ENCODE results near the gene PKNOX2.

The PKNOX2 gene

GRCh38 chr11:125164422-125165110, at the start of gene PKNOX2:
PKNOX2 (plus strand) TSS chr11:125164751; CDS start chr11:125351306, 186,555 bp downstream.
- H3K4me1 Mint-ChIP-seq: peaks cover 12% of the 10 kb centered on the region
- peak within 1 kb of the TSS; percentile 80 for H3K4me3 Mint-ChIP-seq
- peaks cover 54% of the 10 kb centered on the region for H3K27me3 Mint-ChIP-seq
- H3K36me3 Mint-ChIP-seq (ENCODE audit: low read depth): no peaks in the 10 kb centered on the region
- DNase-seq: peak; percentile 74
- no peak within 1 kb of the TSS for H3K27ac Mint-ChIP-seq
- no peaks in the 10 kb centered on the region for H3K9me3 Mint-ChIP-seq
- peak; percentile 54 for ATAC-seq

DNA sequence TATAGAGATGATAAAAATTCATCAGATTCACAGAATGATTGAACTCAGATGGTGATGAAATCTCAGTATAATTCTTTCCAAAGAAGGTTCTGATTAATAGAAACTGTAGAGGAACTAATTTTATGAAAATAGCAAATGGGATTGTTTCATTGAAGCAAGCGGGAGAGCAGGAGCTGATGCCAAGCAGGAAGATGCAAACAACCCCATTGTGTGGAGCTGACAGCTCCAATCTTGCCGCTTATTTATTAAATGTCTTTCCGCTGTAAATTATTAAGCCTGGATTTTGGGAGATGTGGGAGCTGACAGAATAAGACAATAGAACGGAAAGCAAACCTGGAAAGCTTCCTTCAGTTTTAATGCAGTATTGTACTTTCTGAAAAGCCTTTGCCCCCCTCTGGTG, 47.1 kb upstream of the PKNOX2 start:
- H3K4me1 Mint-ChIP-seq: peaks cover 1% of the 10 kb centered on the region
- H3K27me3 Mint-ChIP-seq: peaks cover 17% of the 10 kb centered on the region
- ATAC-seq (no peak), DNase-seq (no peak)
- peaks cover 8% of the 10 kb centered on the region for H3K9me3 Mint-ChIP-seq
- H3K27ac Mint-ChIP-seq: no peak overlapping the region
- H3K36me3 Mint-ChIP-seq (ENCODE audit: low read depth): peaks cover 1% of the 10 kb centered on the region
- H3K4me3 Mint-ChIP-seq: no peak overlapping the region

GRCh38 chr11:125123194-125123946, 41.2 kb upstream of the PKNOX2 start:
- peaks cover 3% of the 10 kb centered on the region for H3K4me1 Mint-ChIP-seq

GRCh38 chr11:125123947-125124617, 40.5 kb upstream of the PKNOX2 start:
- no peak overlapping the region for H3K4me3 Mint-ChIP-seq
- peak; percentile 43 for DNase-seq

More at GRCh38 chr11:125123194-125123946, 41.2 kb upstream of the PKNOX2 start:
- no peak for DNase-seq
- ATAC-seq: no peak
- Mint-ChIP-seq H3K27ac (no peak overlapping the region), H3K27me3 (peaks cover 26% of the 10 kb centered on the region), H3K36me3 (ENCODE audit: low read depth) (no peaks in the 10 kb centered on the region), H3K9me3 (no peaks in the 10 kb centered on the region), H3K4me3 (no peak overlapping the region)

DNA sequence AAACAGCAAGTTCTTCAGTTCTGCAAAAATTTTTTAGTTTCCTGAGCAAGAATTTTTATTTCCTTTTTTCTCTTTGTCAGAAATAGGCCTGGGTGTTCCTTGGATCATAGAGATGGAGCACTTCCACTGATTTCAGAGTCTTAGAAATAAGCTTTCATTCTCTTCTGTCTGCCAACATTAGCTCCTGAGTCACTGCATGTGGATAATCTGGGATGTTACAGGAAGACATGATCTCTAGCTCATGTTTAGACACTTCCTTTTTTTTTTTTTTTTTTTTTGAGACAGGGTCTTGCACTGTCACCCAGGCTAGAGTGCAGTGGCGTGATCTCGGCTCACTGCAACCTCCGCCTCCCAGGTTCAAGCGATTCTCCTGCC, 39.9 kb upstream of the PKNOX2 start:
- no peak for ATAC-seq

More at GRCh38 chr11:125123947-125124617, 40.5 kb upstream of the PKNOX2 start:
- Mint-ChIP-seq H3K27ac (no peak overlapping the region), H3K36me3 (ENCODE audit: low read depth) (no peaks in the 10 kb centered on the region), H3K9me3 (no peaks in the 10 kb centered on the region), H3K27me3 (peaks cover 26% of the 10 kb centered on the region), H3K4me1 (peaks cover 3% of the 10 kb centered on the region)
- peak; percentile 40 for ATAC-seq

DNA sequence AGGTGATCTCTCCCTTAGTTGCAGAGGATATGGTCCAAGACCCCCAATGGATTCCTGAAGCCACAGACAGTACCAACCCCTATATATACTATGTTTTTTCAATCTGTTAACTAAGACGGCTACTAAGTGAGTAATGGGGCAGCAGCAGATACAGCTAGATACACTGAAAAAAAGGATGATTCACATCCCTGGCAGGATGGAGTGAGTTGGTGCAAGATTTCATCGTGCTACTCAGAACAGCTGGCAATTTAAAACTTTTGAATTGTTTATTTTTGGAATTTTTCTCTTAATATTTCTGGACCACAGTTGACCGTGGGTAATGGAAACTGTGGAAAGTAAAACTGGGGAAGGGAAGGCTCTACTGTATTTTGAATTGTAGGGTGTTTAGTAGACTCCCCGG, 36.1 kb upstream of the PKNOX2 start:
- Mint-ChIP-seq H3K36me3 (ENCODE audit: low read depth) (no peaks in the 10 kb centered on the region), H3K27me3 (peaks cover 43% of the 10 kb centered on the region), H3K27ac (no peak overlapping the region), H3K9me3 (no peaks in the 10 kb centered on the region), H3K4me3 (no peak overlapping the region), H3K4me1 (peaks cover 3% of the 10 kb centered on the region)
- ATAC-seq (no peak), DNase-seq (no peak)

More for the DNA sequence above, 39.9 kb upstream of the PKNOX2 start:
- H3K36me3 Mint-ChIP-seq (ENCODE audit: low read depth): no peaks in the 10 kb centered on the region
- no peak overlapping the region for H3K4me3 Mint-ChIP-seq
- DNase-seq: no peak
- H3K9me3 Mint-ChIP-seq: no peaks in the 10 kb centered on the region
- peaks cover 27% of the 10 kb centered on the region for H3K27me3 Mint-ChIP-seq
- no peak overlapping the region for H3K27ac Mint-ChIP-seq
- H3K4me1 Mint-ChIP-seq: peaks cover 3% of the 10 kb centered on the region

GRCh38 chr11:125129316-125129993, 35.1 kb upstream of the PKNOX2 start:
- no peaks in the 10 kb centered on the region for H3K4me1 Mint-ChIP-seq
- no peaks in the 10 kb centered on the region for H3K9me3 Mint-ChIP-seq
- no peak overlapping the region for H3K4me3 Mint-ChIP-seq
- ATAC-seq (no peak), DNase-seq (no peak)
- H3K36me3 Mint-ChIP-seq (ENCODE audit: low read depth): no peaks in the 10 kb centered on the region
- H3K27me3 Mint-ChIP-seq: peaks cover 48% of the 10 kb centered on the region
- H3K27ac Mint-ChIP-seq: no peak overlapping the region

DNA sequence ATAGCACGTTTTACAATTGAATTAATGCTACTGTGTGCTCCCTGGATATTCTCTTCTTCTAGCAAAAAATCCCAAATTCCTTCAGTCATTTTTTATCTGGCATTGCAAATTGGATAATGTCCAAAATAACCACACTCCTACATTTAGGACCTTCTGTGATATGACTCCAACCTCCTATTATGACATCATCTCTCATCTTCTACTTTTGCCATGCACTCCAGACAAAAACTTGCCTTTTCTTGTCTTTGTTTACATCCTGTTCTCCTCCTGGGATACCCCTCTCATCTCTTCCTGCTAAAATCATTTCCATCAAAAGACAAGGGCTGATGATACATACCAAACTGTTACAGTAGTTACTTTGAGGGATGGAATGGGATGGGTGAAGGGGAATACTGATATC, 32.5 kb upstream of the PKNOX2 start:
- DNase-seq: no peak
- Mint-ChIP-seq H3K4me3 (no peak overlapping the region), H3K4me1 (no peaks in the 10 kb centered on the region), H3K27me3 (peaks cover 52% of the 10 kb centered on the region), H3K36me3 (ENCODE audit: low read depth) (no peaks in the 10 kb centered on the region), H3K9me3 (no peaks in the 10 kb centered on the region), H3K27ac (no peak overlapping the region)
- no peak for ATAC-seq

- ATAC-seq: no peak
- Mint-ChIP-seq H3K27ac (no peak overlapping the region), H3K4me3 (no peak overlapping the region), H3K36me3 (ENCODE audit: low read depth) (no peaks in the 10 kb centered on the region), H3K27me3 (peaks cover 47% of the 10 kb centered on the region), H3K9me3 (no peaks in the 10 kb centered on the region), H3K4me1 (no peaks in the 10 kb centered on the region)
- no peak for DNase-seq
Observed at GRCh38 chr11:125132596-125132995, 32.0 kb upstream of the PKNOX2 start.

DNA sequence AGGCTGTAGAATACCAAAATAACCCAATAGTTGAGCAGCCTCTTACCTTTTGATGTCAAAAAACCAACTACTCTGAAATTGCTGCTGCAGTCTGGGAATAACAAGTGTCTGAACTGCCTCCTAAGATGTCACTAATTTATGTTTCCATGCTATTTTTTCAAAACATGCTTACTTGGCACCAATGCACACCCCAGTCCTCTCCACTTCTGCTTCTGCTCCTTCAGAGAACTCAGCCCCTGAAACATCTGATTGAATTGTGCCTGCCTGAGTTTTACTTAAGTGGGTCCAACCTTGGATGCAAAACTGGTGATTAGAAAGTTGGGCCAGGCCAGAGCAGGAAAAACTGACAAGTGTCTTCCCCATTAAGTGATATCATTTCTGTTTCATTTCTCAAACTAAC, 28.6 kb upstream of the PKNOX2 start:
- Mint-ChIP-seq H3K36me3 (ENCODE audit: low read depth) (no peaks in the 10 kb centered on the region), H3K9me3 (no peaks in the 10 kb centered on the region), H3K4me1 (no peaks in the 10 kb centered on the region), H3K4me3 (no peak overlapping the region), H3K27me3 (peaks cover 39% of the 10 kb centered on the region), H3K27ac (no peak overlapping the region)
- DNase-seq (no peak), ATAC-seq (no peak)

DNA sequence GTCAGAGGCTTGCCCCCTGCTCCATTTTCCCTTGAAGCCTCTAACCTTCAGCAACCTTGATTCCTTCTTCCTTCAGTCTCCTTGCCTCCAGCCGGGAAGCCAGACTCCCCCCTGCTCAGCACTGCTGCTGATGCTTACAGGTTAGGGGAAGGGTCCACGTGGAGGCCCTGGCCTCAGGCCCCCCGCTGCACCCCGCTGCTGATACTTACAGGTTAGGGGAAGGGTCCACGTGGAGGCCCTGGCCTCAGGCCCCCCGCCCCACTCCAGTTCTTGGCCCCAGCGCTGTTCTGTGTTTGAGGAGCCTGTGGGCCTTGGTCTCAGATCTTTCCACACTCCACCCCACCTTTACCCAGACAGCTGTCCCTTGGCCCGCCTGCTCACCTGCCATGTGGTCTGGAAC, 25.6 kb upstream of the PKNOX2 start:
- Mint-ChIP-seq H3K4me1 (peaks cover 3% of the 10 kb centered on the region), H3K27ac (no peak overlapping the region), H3K9me3 (no peaks in the 10 kb centered on the region), H3K36me3 (ENCODE audit: low read depth) (no peaks in the 10 kb centered on the region), H3K27me3 (peaks cover 36% of the 10 kb centered on the region), H3K4me3 (no peak overlapping the region)
- DNase-seq: no peak
- peak; percentile 9 for ATAC-seq

DNA sequence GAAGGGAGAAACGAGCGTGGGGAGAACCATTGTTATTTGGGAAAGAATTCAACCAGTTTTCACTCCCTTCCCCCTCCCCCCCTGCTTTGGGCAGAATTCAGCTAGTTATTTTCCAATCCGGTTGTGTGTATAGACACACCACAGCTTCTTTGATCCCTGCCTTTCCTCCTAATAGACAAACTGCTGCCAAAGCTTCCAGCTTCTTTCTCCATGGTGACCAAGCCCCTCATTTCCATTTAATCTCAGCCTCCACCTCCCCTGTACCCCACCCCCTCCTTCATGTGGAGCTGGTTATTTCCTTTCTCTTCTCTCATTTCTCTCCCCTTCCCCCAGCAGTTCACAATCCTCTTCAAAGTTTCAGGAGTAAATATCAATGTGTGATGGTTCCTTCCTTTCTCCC, 24.8 kb upstream of the PKNOX2 start:
- H3K27me3 Mint-ChIP-seq: peaks cover 31% of the 10 kb centered on the region
- DNase-seq (no peak), ATAC-seq (no peak)
- H3K4me3 Mint-ChIP-seq: no peak overlapping the region
- no peak overlapping the region for H3K27ac Mint-ChIP-seq
- H3K4me1 Mint-ChIP-seq: peaks cover 3% of the 10 kb centered on the region
- no peaks in the 10 kb centered on the region for H3K9me3 Mint-ChIP-seq
- H3K36me3 Mint-ChIP-seq (ENCODE audit: low read depth): no peaks in the 10 kb centered on the region

DNA sequence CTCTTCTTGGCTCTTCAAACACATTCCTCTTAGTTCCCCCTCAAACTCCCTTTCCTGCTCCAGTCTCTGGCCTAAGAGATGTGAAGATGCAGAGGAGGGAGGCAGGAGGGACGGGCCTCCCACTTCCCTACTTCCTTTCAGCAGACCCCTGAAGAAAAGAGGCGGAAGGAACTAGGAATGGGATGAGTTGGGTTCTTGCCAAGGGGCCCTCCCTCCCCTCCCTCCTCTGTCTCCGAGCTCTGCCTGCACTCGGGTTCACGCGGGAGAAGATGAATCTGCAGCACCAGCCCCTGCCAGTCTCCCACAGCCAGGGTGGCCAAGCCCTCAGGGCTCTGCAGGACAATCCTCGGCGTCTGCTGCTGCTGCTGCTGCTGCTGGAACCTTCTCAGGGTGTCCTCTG, 24.3 kb upstream of the PKNOX2 start:
- no peak overlapping the region for H3K4me3 Mint-ChIP-seq
- H3K27me3 Mint-ChIP-seq: peaks cover 27% of the 10 kb centered on the region
- H3K4me1 Mint-ChIP-seq: peaks cover 3% of the 10 kb centered on the region
- DNase-seq (no peak), ATAC-seq (no peak)
- H3K27ac Mint-ChIP-seq: no peak overlapping the region
- no peaks in the 10 kb centered on the region for H3K36me3 Mint-ChIP-seq (ENCODE audit: low read depth)
- H3K9me3 Mint-ChIP-seq: no peaks in the 10 kb centered on the region

GRCh38 chr11:125141178-125141577, 23.4 kb upstream of the PKNOX2 start:
- Mint-ChIP-seq H3K4me1 (peaks cover 3% of the 10 kb centered on the region), H3K27ac (no peak overlapping the region), H3K27me3 (peaks cover 27% of the 10 kb centered on the region)

More at GRCh38 chr11:125141178-125141577, 23.4 kb upstream of the PKNOX2 start:
- Mint-ChIP-seq H3K9me3 (no peaks in the 10 kb centered on the region), H3K4me3 (no peak overlapping the region), H3K36me3 (ENCODE audit: low read depth) (no peaks in the 10 kb centered on the region)
- ATAC-seq (no peak), DNase-seq (no peak)
